ENCODE data around the gene KIT. TPM values are rescaled to one million over a fixed set of nuclear protein-coding genes. Genes with fewer than 3 reads are reported as not detected.
A peak's percentile ranks its signal among the peaks of the same experiment; 100 is the strongest.

KIT gene
- total and polyA plus RNA-seq, 2 donors (not counting 3 experiments of a cell fraction or from before 2014, with no cell fraction given) = 19.8 to 39.7 TPM

GRCh38 chr4:54683616-54684346, 26.0 kb downstream of the KIT start:
- no peak overlapping the region for H3K4me3 ChIP-seq (replicated peaks in 1 of 3; ENCODE audit: insufficient read depth in 1 of 3, low read depth in 1 of 3, low read length in 3 of 3)
- peaks cover 0 to 1% of the 10 kb centered on the region in 2 experiments for H3K27me3 ChIP-seq (ENCODE audit: control insufficient read depth in 2 of 2, insufficient read depth in 2 of 2, low read length in 2 of 2)
- no peak overlapping the region for H3K27ac ChIP-seq (ENCODE audit: insufficient read depth, low read depth, low read length)
- H3K9me1 ChIP-seq (replicated peaks; ENCODE audit: control insufficient read depth, extremely low read depth, insufficient read depth, low read length) = no peaks in the 10 kb centered on the region
- dilution Hi-C loops (cut with MboI; ENCODE audit: extremely low pct_ligation_motif_present, low sequenced_read_pairs) (no loop called here), intact Hi-C loops (cut with micrococcal nuclease) (loop anchor here (1.0 kb wide), 1 partner anchor 278 kb away; no protein-coding TSS in a partner anchor)
- H3K4me1 ChIP-seq (ENCODE audit: control insufficient read depth, extremely low read depth, insufficient read depth, low read length) = no peaks in the 10 kb centered on the region
- BruUV-seq (replicated peaks) = no TSS peak
- no peaks in the 10 kb centered on the region for H3K79me2 ChIP-seq (ENCODE audit: control insufficient read depth, insufficient read depth, low read length)
- FAIRE-seq (no peak), DNase-seq (ENCODE audit: low read depth, low spot score) (peak; percentile 39)
- CTCF ChIA-PET = interaction anchor here (0.6 to 1.0 kb wide), 3 partner anchors 262 to 279 kb away, joined by 3 to 13 read pairs (median 3); no protein-coding TSS in a partner anchor
- H4K20me1 ChIP-seq (replicated peaks; ENCODE audit: control insufficient read depth, extremely low read depth, insufficient read depth, low read length) = no peaks in the 10 kb centered on the region
- H3K4me2 ChIP-seq (ENCODE audit: insufficient read depth, low read length) = no peak overlapping the region
- no peak overlapping the region for H2AFZ ChIP-seq (ENCODE audit: low read depth, low read length)
- no peak for TF ChIP-seq POLR2A (IDR thresholded peaks at IDR 0.05; ENCODE audit: low read depth, low read length)
- peak; percentile 20 to 36 for TF ChIP-seq CTCF (IDR thresholded peaks at IDR 0.05; ENCODE audit: extremely low read depth in 1 of 2, insufficient read depth in 1 of 2, low read depth in 1 of 2, low read length in 2 of 2)
- no peak for TF ChIP-seq FOS (IDR thresholded peaks at IDR 0.05; ENCODE audit: borderline replicate concordance, insufficient read depth, low read length)
- POLR2A ChIA-PET = no interaction called here
- H3K36me3 ChIP-seq (ENCODE audit: control insufficient read depth in 2 of 2, extremely low read depth in 1 of 2, insufficient read depth in 2 of 2, low read length in 2 of 2) = no peaks in the 10 kb centered on the region
- no peaks in the 10 kb centered on the region for H3K9me3 ChIP-seq (replicated peaks; ENCODE audit: control insufficient read depth, insufficient read depth, low read length)
- no peak overlapping the region for H3K9ac ChIP-seq (replicated peaks; ENCODE audit: extremely low read depth, insufficient read depth, low read length)

- Histone ChIP-seq H3K79me2 (ENCODE audit: control insufficient read depth, insufficient read depth, low read length) (no peaks in the 10 kb centered on the region), H3K4me1 (ENCODE audit: control insufficient read depth, extremely low read depth, insufficient read depth, low read length) (no peaks in the 10 kb centered on the region), H3K4me2 (ENCODE audit: insufficient read depth, low read length) (no peak overlapping the region), H2AFZ (ENCODE audit: low read depth, low read length) (no peak overlapping the region), H3K27me3 (ENCODE audit: control insufficient read depth in 2 of 2, insufficient read depth in 2 of 2, low read length in 2 of 2) (no peaks in the 10 kb centered on the region), H3K9me3 (replicated peaks; ENCODE audit: control insufficient read depth, insufficient read depth, low read length) (no peaks in the 10 kb centered on the region), H3K36me3 (ENCODE audit: control insufficient read depth in 2 of 2, extremely low read depth in 1 of 2, insufficient read depth in 2 of 2, low read length in 2 of 2) (no peaks in the 10 kb centered on the region), H3K27ac (ENCODE audit: insufficient read depth, low read depth, low read length) (no peak overlapping the region), H3K9me1 (replicated peaks; ENCODE audit: control insufficient read depth, extremely low read depth, insufficient read depth, low read length) (no peaks in the 10 kb centered on the region), H3K9ac (replicated peaks; ENCODE audit: extremely low read depth, insufficient read depth, low read length) (no peak overlapping the region), H3K4me3 (replicated peaks in 1 of 3; ENCODE audit: insufficient read depth in 1 of 3, low read depth in 1 of 3, low read length in 3 of 3) (no peak overlapping the region), H4K20me1 (replicated peaks; ENCODE audit: control insufficient read depth, extremely low read depth, insufficient read depth, low read length) (no peaks in the 10 kb centered on the region)
- no TSS peak for BruUV-seq (replicated peaks)
- intact Hi-C loops (cut with micrococcal nuclease) (no loop called here), dilution Hi-C loops (cut with MboI; ENCODE audit: extremely low pct_ligation_motif_present, low sequenced_read_pairs) (no loop called here)
- ChIA-PET POLR2A (no interaction called here), CTCF (interaction anchor here (0.9 to 1.4 kb wide), 3 partner anchors 10 to 276 kb away, joined by 3 to 4 read pairs (median 4); no protein-coding TSS in a partner anchor)
- FAIRE-seq (no peak), DNase-seq (ENCODE audit: low read depth, low spot score) (no peak)
- TF ChIP-seq CTCF (IDR thresholded peaks at IDR 0.05; ENCODE audit: extremely low read depth in 1 of 2, insufficient read depth in 1 of 2, low read depth in 1 of 2, low read length in 2 of 2) = no peak
These were observed 28.1 kb downstream of the KIT start for GRCh38 chr4:54685810-54686209.
